Gastroesophageal sphincter (tissue), 3 donors: ENCODE data around the gene HNF4A.

Experiments
- EP300 ChIP-seq: sonication (generic); formaldehyde crosslinking; IDR thresholded peaks from one replicate; pipeline ENCODE4 v1.6.1; 2017; ENCODE audit warnings: antibody characterized with exemption, mild to moderate bottlenecking
- POLR2A ChIP-seq, 2 donors: fragments of 450-650 bp; IDR thresholded peaks; one replicate each; pipeline ENCODE4 v1.6.1; 2017; ENCODE audit warnings: antibody characterized with exemption in 2 of 2, mild to moderate bottlenecking in 2 of 2, moderate library complexity in 1 of 2
- POLR2AphosphoS5 ChIP-seq: sonication (generic); formaldehyde crosslinking; IDR thresholded peaks from one replicate; pipeline ENCODE4 v1.6.1; 2017; ENCODE audit warnings: antibody characterized with exemption
- TF ChIP-seq, protein P1 (sequence below), 4 experiments: fragments of 200-600 bp in 2 of 4; fragments of 450-650 bp in 2 of 4; sonication (generic) in 1 of 4; IDR thresholded peaks; one replicate each; pipeline ENCODE4 v1.5.1; 2017 to 2019; ENCODE audit warnings: antibody characterized with exemption in 4 of 4, mild to moderate bottlenecking in 2 of 4, moderate library complexity in 2 of 4

DNA sequence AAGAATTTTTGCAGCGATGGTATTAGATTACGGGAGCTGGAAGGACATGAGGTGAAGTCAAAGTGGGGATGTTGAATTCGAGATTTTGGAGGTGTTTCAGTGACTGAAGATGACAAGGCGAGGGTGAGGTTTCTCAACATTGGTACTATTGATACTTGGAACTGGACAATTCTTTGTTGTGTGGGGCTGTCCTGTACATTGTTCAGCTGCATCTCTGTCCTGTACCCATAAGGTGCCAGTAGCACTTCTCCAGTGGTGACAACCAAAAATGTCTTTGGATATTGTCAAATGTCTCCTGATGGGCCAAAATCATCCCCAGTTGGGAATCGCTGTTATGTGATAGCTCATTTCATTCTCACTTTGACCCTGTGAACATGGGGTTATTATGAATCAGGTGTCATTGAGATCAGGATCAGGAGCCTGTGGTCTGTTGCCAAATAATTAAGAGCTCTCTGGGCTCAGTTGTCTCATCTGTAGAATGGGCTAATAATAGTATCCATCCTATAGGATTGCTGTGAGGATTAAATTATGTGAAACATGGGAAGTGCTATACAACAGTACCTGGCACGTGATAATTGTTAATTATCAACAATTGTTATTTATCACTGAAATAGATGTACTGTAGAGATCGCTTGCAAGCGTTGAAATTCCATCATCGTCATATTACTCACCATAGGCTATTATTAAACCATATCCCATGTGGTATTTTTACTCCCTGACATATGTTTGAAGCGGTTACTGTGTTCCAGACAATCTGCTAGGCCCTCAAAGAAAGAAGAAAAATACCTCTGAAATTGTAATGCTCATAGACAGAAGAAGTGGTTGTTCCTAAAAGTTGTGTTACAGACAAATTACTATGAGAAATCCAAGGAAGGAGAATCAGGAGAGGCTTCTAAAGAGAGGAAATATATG, 71.6 kb downstream of the HNF4A start:
- TF ChIP-seq, protein P1, sequence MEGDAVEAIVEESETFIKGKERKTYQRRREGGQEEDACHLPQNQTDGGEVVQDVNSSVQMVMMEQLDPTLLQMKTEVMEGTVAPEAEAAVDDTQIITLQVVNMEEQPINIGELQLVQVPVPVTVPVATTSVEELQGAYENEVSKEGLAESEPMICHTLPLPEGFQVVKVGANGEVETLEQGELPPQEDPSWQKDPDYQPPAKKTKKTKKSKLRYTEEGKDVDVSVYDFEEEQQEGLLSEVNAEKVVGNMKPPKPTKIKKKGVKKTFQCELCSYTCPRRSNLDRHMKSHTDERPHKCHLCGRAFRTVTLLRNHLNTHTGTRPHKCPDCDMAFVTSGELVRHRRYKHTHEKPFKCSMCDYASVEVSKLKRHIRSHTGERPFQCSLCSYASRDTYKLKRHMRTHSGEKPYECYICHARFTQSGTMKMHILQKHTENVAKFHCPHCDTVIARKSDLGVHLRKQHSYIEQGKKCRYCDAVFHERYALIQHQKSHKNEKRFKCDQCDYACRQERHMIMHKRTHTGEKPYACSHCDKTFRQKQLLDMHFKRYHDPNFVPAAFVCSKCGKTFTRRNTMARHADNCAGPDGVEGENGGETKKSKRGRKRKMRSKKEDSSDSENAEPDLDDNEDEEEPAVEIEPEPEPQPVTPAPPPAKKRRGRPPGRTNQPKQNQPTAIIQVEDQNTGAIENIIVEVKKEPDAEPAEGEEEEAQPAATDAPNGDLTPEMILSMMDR (IDR thresholded peaks at IDR 0.05): no peak
- TF ChIP-seq POLR2AphosphoS5 (no peak), POLR2A (IDR thresholded peaks at IDR 0.05) (no peak), EP300 (no peak)
